NCI-H146 treated with DMSO at 0.1 percent for 48 hours (cell line): ENCODE results near the gene CPM.
"Not testable (repeated sequence)": the region's sequence is repeated elsewhere in the genome, so short reads cannot be mapped to it uniquely, and the experiment has no call there.

Experiments
- DNase-seq: peaks from one replicate; lab custom pipeline; 2025; ENCODE audit not compliant: unreplicated experiment; lab: John Stamatoyannopoulos, UW

The CPM gene

DNA sequence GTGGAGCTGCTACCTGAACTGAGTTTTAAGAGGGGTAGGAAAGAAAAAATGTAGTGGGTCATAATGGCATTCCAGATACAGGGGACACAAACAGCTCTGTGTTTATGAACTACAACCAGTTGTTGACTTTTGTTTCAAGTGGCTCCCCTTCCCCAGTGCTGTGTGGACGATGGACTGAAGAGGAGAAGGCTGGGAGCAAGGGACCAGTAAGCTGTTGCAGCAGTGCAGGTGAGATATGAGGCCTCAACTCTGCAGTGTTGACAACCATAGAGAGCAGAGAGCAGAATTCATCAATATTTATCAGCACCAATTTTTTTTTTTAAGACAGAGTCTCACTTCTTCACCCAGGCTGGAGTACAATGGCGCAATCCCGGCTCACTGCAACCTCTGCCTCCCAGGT, 78.4 kb downstream of the CPM start:
- DNase-seq, result no peak

- no peak for DNase-seq
Observed at GRCh38 chr12:68854078-68854468, 78.9 kb downstream of the CPM start.

GRCh38 chr12:68853396-68854077, 79.4 kb downstream of the CPM start:
- no peak for DNase-seq

DNA sequence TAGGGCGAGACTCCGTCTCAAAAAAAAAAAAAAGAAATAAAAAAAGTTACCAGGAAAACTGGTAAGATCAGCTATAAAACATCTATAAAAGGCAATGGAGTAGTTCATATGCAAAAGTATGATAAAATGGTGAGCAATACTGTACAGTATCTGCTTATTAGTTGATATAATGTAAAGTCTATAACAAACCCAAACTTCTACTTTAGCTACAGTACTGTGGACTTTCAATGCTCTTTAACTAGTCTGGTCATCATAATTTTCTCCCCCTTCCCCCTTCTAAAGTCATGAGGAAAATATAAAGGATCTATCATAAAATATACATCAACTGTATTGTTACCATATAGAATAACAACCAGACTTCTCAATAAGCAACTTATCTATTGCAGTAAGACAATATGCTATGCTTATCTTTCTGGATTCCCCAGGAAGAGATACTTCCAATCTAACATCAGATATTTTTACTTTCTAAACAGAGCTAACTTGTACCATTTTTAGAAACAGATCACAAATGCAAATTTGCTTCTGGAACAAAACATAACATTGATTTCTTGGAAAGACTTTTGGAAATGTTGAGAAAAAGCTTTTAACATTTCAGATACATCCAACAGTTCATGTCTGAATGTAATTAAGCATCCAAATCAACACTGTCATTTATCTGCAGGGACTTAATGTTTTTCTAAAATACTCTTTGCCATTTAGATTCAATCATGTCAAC, 81.2 kb downstream of the CPM start:
- no peak for DNase-seq

- DNase-seq, result no peak
Observed at GRCh38 chr12:68850390-68850789, 82.6 kb downstream of the CPM start.

GRCh38 chr12:68846811-68847210, 86.2 kb downstream of the CPM start:
- DNase-seq, result no peak

- no peak for DNase-seq
Observed at GRCh38 chr12:68844788-68845695, 87.9 kb downstream of the CPM start.

- no peak for DNase-seq
Observed at GRCh38 chr12:68844318-68844745, 88.6 kb downstream of the CPM start.

- DNase-seq, result no peak
Observed at GRCh38 chr12:68842784-68843567, 90.0 kb downstream of the CPM start.

DNA sequence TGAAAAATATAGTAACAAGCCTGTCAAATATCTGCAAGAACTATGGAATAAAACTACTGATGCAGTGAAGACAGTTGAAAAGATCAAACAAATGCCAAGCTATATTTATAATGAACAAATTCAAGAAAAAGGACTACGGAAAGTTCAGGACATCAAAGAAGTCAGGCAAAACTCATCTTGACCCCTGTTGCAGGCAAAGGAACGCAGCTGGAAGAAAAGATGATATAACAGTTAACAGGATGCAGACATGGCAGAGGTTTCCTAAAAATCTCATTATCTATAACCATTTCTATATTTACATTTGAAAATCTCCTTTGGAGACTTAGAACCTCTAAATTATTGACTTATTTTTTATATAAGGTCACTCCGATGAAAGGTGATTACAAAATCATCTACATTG, 90.8 kb downstream of the CPM start:
- DNase-seq, result no peak

- DNase-seq, result no peak
Observed at GRCh38 chr12:68841717-68842116, 91.3 kb downstream of the CPM start.

GRCh38 chr12:68841175-68841574, 91.8 kb downstream of the CPM start:
- DNase-seq, result not testable (repeated sequence)

DNA sequence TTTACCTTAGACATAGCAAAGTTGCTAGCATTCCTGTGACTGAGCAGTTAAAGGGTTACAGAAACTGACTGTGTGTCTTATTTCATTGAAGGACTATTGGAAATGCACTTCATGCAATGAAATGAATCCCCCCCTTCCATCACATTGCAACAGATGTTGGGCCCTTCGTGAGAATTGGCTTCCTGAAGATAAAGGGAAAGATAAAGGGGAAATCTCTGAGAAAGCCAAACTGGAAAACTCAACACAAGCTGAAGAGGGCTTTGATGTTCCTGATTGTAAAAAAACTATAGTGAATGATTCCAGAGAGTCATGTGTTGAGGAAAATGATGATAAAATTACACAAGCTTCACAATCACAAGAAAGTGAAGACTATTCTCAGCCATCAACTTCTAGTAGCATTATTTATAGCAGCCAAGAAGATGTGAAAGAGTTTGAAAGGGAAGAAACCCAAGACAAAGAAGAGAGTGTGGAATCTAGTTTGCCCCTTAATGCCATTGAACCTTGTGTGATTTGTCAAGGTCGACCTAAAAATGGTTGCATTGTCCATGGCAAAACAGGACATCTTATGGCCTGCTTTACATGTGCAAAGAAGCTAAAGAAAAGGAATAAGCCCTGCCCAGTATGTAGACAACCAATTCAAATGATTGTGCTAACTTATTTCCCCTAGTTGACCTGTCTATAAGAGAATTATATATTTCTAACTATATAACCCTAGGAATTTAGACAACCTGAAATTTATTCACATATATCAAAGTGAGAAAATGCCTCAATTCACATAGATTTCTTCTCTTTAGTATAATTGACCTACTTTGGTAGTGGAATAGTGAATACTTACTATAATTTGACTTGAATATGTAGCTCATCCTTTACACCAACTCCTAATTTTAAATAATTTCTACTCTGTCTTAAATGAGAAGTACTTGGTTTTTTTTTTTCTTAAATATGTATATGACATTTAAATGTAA, 93.5 kb downstream of the CPM start:
- no peak for DNase-seq

DNA sequence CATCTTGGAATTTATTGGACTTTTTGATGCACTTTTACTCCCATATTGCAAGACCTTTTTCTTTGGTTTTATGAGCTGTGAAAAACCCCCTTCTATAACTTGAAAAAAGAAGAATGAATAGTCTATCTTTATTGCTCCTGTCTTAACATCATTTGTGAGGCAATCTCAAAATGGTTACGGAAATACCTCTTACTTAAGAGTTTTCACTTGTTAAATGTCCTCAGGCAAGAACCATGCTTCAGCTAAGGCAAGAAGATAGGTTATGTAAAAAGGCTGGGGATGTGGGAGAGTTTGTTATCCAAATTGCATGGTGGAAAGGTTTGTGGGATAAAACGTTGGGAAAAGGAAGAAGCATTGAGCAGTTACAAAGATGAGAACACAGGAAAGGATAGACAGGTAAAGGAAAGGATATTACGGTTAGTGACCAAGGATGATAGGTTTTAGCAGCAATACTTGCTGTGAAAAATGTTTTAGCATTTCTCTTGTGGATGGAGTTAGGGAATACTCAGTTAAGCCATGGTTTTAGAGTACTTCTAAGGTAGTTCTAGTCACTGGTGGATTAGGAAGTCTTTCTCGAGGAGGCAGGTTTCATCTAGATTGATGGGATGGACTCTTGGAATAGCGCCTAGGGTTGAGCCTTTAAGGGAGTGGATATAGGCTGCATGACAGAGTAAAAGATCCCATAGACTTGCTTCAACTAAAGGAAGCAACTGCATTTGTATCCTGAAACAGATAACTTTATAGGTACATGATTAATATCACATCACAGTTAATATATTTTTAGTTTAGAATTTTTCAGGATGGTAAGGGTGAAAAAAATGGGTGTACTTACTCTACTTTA, 94.7 kb downstream of the CPM start:
- DNase-seq, result no peak

- DNase-seq, result no peak
Observed at GRCh38 chr12:68837215-68837614, 95.8 kb downstream of the CPM start.

DNA sequence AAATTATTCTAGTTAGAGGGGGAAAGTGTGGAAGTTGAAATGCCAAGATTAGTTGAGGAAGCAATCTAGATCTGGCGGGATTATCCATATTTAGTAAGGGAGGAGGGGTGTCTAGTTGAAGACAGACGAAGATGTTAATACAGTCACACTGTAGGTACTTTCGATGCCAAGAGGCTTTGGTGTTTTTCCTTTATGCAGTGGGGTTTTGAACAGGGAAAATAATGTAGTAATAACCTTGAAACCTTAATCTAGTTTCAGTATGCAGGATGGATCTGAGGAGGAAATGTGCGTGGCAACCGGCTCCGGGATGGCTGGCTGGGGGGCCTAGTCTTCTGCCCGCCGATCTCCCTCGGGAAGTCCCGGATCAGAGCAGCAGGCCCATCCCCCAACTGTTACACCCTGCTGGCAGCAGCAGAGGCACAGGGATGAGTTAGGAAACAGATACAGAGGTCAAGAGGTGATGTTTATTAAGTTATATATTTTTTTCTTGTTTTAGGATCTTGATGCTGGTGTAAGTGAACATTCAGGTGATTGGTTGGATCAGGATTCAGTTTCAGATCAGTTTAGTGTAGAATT, 97.5 kb downstream of the CPM start:
- no peak for DNase-seq

DNA sequence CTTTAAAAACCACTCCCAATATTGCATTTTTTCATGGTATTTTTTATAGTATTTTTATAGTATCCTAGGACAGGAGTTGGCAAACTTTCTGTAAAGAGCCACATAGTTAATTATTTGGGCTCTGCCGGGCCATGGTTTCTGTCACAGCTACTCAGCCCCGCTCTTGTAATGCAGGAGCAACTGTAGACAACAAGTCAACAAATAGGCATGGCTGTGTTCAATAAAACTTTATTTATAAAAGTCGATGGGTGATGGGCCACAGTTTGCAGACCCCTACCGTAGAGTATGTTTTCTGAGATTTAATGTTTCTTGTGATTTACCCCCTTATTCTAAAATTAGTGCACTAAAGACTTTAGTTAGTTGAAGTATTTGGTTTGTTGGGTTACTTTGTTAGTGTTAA, 99.5 kb downstream of the CPM start:
- no peak for DNase-seq

- DNase-seq, result no peak
Observed at GRCh38 chr12:68832504-68832867, 100.5 kb downstream of the CPM start.
